GM21717 (cell line): Measurements from ENCODE around the gene TMEM161B.
"Not testable (repeated sequence)": the region's sequence is repeated elsewhere in the genome, so short reads cannot be mapped to it uniquely, and the experiment has no call there.

Experiments used
- ATAC-seq: cut with Tn5 transposase; IDR thresholded peaks from one replicate; pipeline ENCODE4 v1.9.1; 2021; ENCODE audit warnings: mild to moderate bottlenecking, moderate library complexity; ENCODE audit not compliant: unreplicated experiment

The TMEM161B gene

GRCh38 chr5:88188458-88189132 is 80.0 kb downstream of the TMEM161B start:
- no peak for ATAC-seq

GRCh38 chr5:88183255-88183654 is 85.4 kb downstream of the TMEM161B start:
- no peak for ATAC-seq

- not testable (repeated sequence) for ATAC-seq
These were observed 91.2 kb downstream of the TMEM161B start for GRCh38 chr5:88177486-88177885.

- ATAC-seq, result no peak
These were observed 95.5 kb downstream of the TMEM161B start for GRCh38 chr5:88172847-88173758.

- no peak for ATAC-seq
These were observed 109.1 kb downstream of the TMEM161B start for GRCh38 chr5:88159591-88159990.

GRCh38 chr5:88158056-88158455 is 110.6 kb downstream of the TMEM161B start:
- no peak for ATAC-seq

GRCh38 chr5:88154891-88155290 is 113.8 kb downstream of the TMEM161B start:
- no peak for ATAC-seq

- no peak for ATAC-seq
These were observed 117.9 kb downstream of the TMEM161B start for GRCh38 chr5:88150747-88151146.

GRCh38 chr5:88145611-88146467 is 122.8 kb downstream of the TMEM161B start:
- ATAC-seq, result no peak

- no peak for ATAC-seq
These were observed 123.4 kb downstream of the TMEM161B start for GRCh38 chr5:88145221-88145610.
